Neural cell (in vitro differentiated cells): ENCODE measurements around the gene QPCT. TPM values are rescaled to one million over a fixed set of nuclear protein-coding genes. Genes with fewer than 3 reads are reported as not detected.

Experiments used
- H2AFZ ChIP-seq: fragments of 200-600, 300-800 bp; sonication (generic), shearing (Covaris generic); 2 replicates; pipeline ENCODE4 v1.6.0; 2014; ENCODE audit warnings: low read depth, mild to moderate bottlenecking, antibody characterized with exemption, low read length, moderate library complexity
- H3F3A ChIP-seq: fragments of 200-600 bp; shearing (Covaris generic); 2 replicates; pipeline ENCODE4 v1.6.1; 2016; ENCODE audit warnings: mild to moderate bottlenecking, moderate library complexity, mixed read lengths, antibody characterized with exemption, low read length; ENCODE audit not compliant: insufficient read depth, poor library complexity, severe bottlenecking
- H3K27ac ChIP-seq: fragments of 200-600, 300-800 bp; sonication (generic), shearing (Covaris generic); 2 replicates; pipeline ENCODE4 v1.5.1; 2014; ENCODE audit warnings: mild to moderate bottlenecking, low read length, moderate library complexity
- H3K27me3 ChIP-seq: fragments of 300-800, 200-600 bp; sonication (generic), shearing (Covaris generic); 2 replicates; pipeline ENCODE4 v1.6.0; 2014; ENCODE audit warnings: mild to moderate bottlenecking, low read depth, low read length, moderate library complexity; ENCODE audit not compliant: insufficient read depth
- H3K36me3 ChIP-seq: fragments of 300-800, 200-600 bp; sonication (generic), shearing (Covaris generic); 2 replicates; pipeline ENCODE4 v1.5.1; 2014; ENCODE audit warnings: mild to moderate bottlenecking, antibody characterized with exemption, low read length, moderate library complexity; ENCODE audit not compliant: insufficient read depth
- H3K4me2 ChIP-seq: fragments of 300-800, 200-600 bp; sonication (generic), shearing (Covaris generic); 2 replicates; pipeline ENCODE4 v1.6.0; 2014; ENCODE audit warnings: mild to moderate bottlenecking, low read length
- H3K4me3 ChIP-seq: fragments of 300-800, 200-600 bp; sonication (generic), shearing (Covaris generic); 2 replicates; pipeline ENCODE4 v1.5.1; 2014; ENCODE audit warnings: mild to moderate bottlenecking, low read length, moderate library complexity
- H3K79me2 ChIP-seq: fragments of 200-600 bp; shearing (Covaris generic); replicated peaks from 2 replicates; pipeline ENCODE4 v1.6.0; 2014; ENCODE audit warnings: mild to moderate bottlenecking, low read length, moderate library complexity; ENCODE audit not compliant: insufficient read depth
- H3K9ac ChIP-seq: fragments of 300-800, 200-600 bp; sonication (generic), shearing (Covaris generic); 2 replicates; pipeline ENCODE4 v1.6.1; 2016; ENCODE audit warnings: mild to moderate bottlenecking, low read length, mixed read lengths
- H3K9me2 ChIP-seq: fragments of 200-600 bp; shearing (Covaris generic); 2 replicates; pipeline ENCODE4 v1.6.1; 2016; ENCODE audit warnings: mild to moderate bottlenecking, low read length, mixed read lengths; ENCODE audit not compliant: insufficient read depth
- H3K9me3 ChIP-seq: fragments of 200-600, 300-800 bp; sonication (generic), shearing (Covaris generic); 2 replicates; pipeline ENCODE4 v1.6.1; 2016; ENCODE audit warnings: mild to moderate bottlenecking, mixed run types, low read length, moderate library complexity, mixed read lengths
- H4K20me1 ChIP-seq: fragments of 200-600 bp; shearing (Covaris generic); 2 replicates; pipeline ENCODE4 v1.6.1; 2016; ENCODE audit warnings: mild to moderate bottlenecking, mixed run types; ENCODE audit not compliant: insufficient read depth
- EP300 ChIP-seq: fragments of 450-650 bp; conservative IDR thresholded peaks from 2 replicates; pipeline ENCODE4 v1.6.1; 2014; ENCODE audit warnings: antibody characterized with exemption, mild to moderate bottlenecking, moderate library complexity; ENCODE audit not compliant: poor library complexity, severe bottlenecking
- EZH2 ChIP-seq: fragments of 200-600, 300-800 bp; shearing (Covaris generic), sonication (generic); IDR thresholded peaks from 2 replicates; pipeline ENCODE4 v1.6.1; 2014; ENCODE audit warnings: antibody characterized with exemption, low read length, borderline replicate concordance, mild to moderate bottlenecking; ENCODE audit not compliant: insufficient read depth, poor library complexity, severe bottlenecking
- MXI1 ChIP-seq: fragments of 450-650 bp; conservative IDR thresholded peaks from 2 replicates; pipeline ENCODE4 v1.6.1; 2014; ENCODE audit warnings: antibody characterized with exemption, mild to moderate bottlenecking; ENCODE audit not compliant: poor library complexity, severe bottlenecking
- POLR2AphosphoS5 ChIP-seq: IDR thresholded peaks from 2 replicates; pipeline ENCODE4 v1.6.1; 2012
- RAD21 ChIP-seq: fragments of 450-650 bp; conservative IDR thresholded peaks from 2 replicates; pipeline ENCODE4 v1.6.1; 2014; ENCODE audit warnings: antibody characterized with exemption, mild to moderate bottlenecking, moderate library complexity
- SMC3 ChIP-seq: fragments of 450-650 bp; conservative IDR thresholded peaks from 2 replicates; pipeline ENCODE4 v1.6.1; 2014; ENCODE audit warnings: antibody characterized with exemption, mild to moderate bottlenecking, moderate library complexity; ENCODE audit not compliant: poor library complexity
- TAF1 ChIP-seq: IDR thresholded peaks from 2 replicates; pipeline ENCODE4 v1.6.1; 2012; ENCODE audit warnings: low read depth
- polyA plus RNA-seq: library from polyadenylated mRNA; depleted of rRNA; stranded (reverse); fragments of >200 nt; gene quantifications from 2 replicates; pipeline ENCODE4 v1.2.3, GENCODE V29; 2014
- TF ChIP-seq, protein P1 (sequence below): fragments of 450-650 bp; IDR thresholded peaks from 2 replicates; pipeline ENCODE4 v1.5.1; 2014; ENCODE audit warnings: antibody characterized with exemption, mild to moderate bottlenecking, moderate library complexity; ENCODE audit not compliant: poor library complexity, severe bottlenecking
- TF ChIP-seq, protein P2 (sequence below): IDR thresholded peaks from 2 replicates; pipeline ENCODE4 v1.6.1; 2012; ENCODE audit warnings: borderline replicate concordance

QPCT gene
- polyA plus RNA-seq, 1 donor from 2014 or later, result 2.3 TPM

DNA sequence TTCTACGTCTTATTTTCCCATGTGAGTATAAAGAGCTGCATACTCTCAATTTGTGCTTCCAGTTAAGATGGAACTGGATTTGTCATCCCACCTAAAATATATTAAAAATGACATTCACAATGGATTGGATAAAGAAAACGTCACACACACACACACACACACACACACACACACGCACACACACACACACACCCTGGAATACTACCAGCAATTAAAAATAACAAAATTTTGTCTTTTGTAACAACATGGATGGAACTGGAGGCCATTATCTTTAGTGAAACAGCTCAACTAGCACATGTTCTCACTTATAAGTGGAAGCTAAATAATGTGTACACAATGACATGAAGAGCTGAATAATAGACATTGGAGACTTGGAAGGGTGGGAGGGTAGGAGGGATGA, 3.8 kb upstream of the QPCT start:
- Histone ChIP-seq H3K4me2 (no peak overlapping the region), H3K27ac (no peak overlapping the region), H3K27me3 (peaks cover 20% of the 10 kb centered on the region), H3K4me3 (no peak overlapping the region), H4K20me1 (no peaks in the 10 kb centered on the region), H3F3A (no peaks in the 10 kb centered on the region), H3K9me2 (no peaks in the 10 kb centered on the region), H2AFZ (no peak overlapping the region), H3K9ac (no peak overlapping the region), H3K36me3 (no peaks in the 10 kb centered on the region), H3K79me2 (no peaks in the 10 kb centered on the region), H3K9me3 (no peaks in the 10 kb centered on the region)
- TF ChIP-seq EZH2 (no peak), MXI1 (no peak), RAD21 (no peak), TAF1 (no peak)
- TF ChIP-seq, protein P1, sequence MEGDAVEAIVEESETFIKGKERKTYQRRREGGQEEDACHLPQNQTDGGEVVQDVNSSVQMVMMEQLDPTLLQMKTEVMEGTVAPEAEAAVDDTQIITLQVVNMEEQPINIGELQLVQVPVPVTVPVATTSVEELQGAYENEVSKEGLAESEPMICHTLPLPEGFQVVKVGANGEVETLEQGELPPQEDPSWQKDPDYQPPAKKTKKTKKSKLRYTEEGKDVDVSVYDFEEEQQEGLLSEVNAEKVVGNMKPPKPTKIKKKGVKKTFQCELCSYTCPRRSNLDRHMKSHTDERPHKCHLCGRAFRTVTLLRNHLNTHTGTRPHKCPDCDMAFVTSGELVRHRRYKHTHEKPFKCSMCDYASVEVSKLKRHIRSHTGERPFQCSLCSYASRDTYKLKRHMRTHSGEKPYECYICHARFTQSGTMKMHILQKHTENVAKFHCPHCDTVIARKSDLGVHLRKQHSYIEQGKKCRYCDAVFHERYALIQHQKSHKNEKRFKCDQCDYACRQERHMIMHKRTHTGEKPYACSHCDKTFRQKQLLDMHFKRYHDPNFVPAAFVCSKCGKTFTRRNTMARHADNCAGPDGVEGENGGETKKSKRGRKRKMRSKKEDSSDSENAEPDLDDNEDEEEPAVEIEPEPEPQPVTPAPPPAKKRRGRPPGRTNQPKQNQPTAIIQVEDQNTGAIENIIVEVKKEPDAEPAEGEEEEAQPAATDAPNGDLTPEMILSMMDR, result no peak

DNA sequence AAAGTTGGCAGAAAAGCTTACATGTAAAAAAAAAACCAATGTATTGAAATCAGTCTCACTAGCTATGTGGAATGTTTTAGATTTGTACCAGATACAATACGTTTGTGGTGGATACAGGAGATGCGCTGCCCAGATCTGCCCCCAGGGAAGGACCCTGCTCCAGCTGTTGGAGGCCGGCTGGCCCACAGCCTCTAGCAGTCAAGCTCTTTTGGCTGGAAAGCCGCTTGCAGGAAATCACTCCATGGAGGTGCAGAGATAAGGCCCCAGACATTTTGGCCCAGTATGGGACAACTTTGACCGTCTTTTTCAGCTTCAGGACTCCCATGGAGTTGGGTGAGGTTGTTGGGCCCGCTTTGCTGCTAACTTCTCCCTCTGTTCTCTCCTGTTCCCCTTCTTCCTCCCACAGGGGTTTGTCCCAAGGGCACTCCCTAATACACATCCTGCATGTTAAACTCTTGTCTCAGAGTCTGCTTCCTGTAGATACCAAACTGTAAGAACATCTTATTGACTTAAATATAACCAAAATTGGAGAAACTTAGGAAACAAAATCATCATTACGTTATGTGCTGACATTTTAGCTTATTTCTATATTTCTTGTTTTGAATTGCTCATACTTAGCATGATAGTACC, 1.7 kb upstream of the QPCT start:
- H3K79me2 ChIP-seq, result no peaks in the 10 kb centered on the region
- H3K36me3 ChIP-seq, result no peaks in the 10 kb centered on the region
- no peak overlapping the region for H3K4me3 ChIP-seq
- H3K9me3 ChIP-seq, result no peaks in the 10 kb centered on the region
- H4K20me1 ChIP-seq, result no peaks in the 10 kb centered on the region
- no peaks in the 10 kb centered on the region for H3K9me2 ChIP-seq
- no peaks in the 10 kb centered on the region for H3F3A ChIP-seq
- no peak overlapping the region for H3K9ac ChIP-seq
- TF ChIP-seq EZH2, result no peak
- TF ChIP-seq, protein P1, result no peak
- no peak for TF ChIP-seq POLR2AphosphoS5
- TF ChIP-seq, protein P2, sequence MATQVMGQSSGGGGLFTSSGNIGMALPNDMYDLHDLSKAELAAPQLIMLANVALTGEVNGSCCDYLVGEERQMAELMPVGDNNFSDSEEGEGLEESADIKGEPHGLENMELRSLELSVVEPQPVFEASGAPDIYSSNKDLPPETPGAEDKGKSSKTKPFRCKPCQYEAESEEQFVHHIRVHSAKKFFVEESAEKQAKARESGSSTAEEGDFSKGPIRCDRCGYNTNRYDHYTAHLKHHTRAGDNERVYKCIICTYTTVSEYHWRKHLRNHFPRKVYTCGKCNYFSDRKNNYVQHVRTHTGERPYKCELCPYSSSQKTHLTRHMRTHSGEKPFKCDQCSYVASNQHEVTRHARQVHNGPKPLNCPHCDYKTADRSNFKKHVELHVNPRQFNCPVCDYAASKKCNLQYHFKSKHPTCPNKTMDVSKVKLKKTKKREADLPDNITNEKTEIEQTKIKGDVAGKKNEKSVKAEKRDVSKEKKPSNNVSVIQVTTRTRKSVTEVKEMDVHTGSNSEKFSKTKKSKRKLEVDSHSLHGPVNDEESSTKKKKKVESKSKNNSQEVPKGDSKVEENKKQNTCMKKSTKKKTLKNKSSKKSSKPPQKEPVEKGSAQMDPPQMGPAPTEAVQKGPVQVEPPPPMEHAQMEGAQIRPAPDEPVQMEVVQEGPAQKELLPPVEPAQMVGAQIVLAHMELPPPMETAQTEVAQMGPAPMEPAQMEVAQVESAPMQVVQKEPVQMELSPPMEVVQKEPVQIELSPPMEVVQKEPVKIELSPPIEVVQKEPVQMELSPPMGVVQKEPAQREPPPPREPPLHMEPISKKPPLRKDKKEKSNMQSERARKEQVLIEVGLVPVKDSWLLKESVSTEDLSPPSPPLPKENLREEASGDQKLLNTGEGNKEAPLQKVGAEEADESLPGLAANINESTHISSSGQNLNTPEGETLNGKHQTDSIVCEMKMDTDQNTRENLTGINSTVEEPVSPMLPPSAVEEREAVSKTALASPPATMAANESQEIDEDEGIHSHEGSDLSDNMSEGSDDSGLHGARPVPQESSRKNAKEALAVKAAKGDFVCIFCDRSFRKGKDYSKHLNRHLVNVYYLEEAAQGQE, result no peak
- TF ChIP-seq MXI1, result no peak
- TF ChIP-seq RAD21, result no peak
- TF ChIP-seq TAF1, result no peak
- TF ChIP-seq EP300, result no peak
- TF ChIP-seq SMC3, result no peak
- peaks cover 20% of the 10 kb centered on the region for H3K27me3 ChIP-seq
- H2AFZ ChIP-seq, result no peak overlapping the region
- no peak overlapping the region for H3K27ac ChIP-seq
- no peak overlapping the region for H3K4me2 ChIP-seq
